ENCODE data around the gene C19orf12.
"Not testable (repeated sequence)": the region's sequence is repeated elsewhere in the genome, so short reads cannot be mapped to it uniquely, and the experiment has no call there.

The C19orf12 gene

DNA sequence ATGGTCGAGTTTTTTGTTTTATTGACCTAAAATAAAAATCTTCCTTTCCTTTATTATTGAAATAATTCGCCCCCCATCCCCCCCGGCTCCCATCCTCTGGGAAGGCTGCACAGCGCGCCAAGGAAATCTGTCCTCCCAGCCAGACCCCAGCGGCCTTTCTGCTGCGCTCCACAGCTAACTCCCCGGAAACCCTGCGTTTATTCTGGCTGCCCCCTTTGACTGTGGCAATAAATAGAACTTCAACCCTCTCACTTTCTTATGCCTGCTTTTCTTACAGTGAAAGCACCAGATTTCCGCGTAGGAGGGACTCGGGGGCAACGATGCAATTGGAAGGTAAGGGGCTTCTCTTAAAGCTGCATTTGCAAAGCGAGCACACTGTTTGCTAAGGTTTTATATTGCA is 9.7 kb upstream of the C19orf12 start:
- no peak for DNase-seq

DNA sequence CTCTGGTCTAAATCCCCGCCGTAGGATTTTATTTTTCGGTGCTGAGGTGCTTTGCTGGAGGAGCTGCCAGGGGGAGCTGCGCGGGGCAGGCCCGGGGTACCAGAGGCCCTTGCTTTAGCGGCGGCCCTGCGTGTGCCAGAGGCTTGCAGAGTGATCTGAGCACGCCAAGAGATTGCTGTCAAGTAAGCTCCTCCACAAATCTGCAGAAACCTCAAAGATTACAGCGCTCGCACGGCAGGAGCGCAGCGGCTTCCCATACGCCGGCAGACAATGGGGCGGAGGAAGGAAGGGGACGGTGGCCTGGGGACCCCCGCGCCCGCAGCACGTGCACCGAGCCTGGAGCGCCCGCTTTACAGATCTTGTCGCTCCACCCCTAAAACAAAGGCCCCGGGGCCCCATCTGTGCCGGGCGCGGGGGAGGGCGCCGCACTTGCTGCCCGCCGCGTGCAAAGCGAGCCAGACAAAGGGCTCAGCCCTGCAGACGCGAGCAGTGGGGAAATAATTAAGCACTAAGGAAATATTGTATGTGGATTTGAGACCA is 9.1 kb upstream of the C19orf12 start:
- DNase-seq: peak; percentile 28

DNA sequence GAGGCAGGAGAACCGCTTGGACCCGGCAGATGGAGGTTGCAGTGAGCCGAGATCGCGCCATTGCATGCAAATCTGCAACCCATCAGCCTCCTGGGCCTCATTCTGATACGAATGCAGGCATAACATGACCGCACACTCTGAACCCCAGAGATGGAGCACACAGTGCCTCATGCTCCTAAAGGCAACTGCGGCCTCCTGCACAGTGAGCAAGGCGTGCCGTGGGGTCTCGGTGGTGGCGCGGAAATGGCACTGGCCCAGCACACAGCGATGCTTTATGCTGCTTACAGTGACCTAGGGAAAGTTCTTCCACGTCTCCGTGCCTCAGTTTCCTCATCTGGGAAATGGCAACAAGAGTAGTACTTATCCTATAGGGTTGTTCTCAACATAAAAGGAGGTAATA is 2.0 kb upstream of the C19orf12 start:
- no peak for DNase-seq

DNA sequence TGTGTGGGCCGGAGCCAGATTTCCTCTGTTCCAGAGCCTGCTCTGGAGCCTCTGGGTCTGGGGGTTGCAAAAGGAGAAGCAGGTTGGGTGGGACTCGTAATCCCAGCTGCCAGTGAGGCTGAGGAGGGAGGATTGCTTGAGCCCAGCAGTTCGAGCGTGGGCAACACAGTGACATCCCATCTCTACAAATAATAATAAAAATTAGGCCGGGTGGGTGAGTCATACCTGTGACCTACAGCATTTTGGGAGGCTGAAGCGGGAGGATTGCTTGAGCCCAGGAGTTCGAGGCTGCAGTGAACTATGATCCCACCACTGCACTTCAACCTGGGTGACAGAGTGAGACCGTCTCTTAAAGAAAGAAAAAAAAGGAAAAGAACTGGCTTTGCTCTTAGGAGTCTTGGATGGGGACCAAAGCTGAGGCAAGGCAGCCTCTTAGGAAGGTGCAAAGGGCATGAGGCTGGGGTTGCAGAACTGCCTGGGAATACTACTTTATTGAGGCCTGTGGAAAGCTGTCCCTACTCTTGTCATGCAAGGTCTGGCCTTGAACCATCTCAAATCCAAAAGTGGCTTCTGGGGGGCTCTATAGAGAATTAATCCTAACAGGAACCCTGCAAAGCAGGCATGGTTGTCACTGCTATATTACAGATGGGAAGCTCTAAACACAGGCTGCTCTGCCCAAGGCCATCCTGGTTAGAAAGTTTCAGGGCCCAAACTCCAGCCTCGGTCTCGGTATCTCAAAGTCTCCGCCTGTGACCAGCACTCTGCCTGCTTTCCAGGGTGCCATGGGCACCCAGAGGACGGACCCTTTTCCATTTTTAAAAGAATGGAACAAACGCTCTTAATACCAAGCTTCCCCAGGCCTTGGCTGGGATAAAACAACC is 880 bp upstream of the C19orf12 start:
- DNase-seq: no peak

DNA sequence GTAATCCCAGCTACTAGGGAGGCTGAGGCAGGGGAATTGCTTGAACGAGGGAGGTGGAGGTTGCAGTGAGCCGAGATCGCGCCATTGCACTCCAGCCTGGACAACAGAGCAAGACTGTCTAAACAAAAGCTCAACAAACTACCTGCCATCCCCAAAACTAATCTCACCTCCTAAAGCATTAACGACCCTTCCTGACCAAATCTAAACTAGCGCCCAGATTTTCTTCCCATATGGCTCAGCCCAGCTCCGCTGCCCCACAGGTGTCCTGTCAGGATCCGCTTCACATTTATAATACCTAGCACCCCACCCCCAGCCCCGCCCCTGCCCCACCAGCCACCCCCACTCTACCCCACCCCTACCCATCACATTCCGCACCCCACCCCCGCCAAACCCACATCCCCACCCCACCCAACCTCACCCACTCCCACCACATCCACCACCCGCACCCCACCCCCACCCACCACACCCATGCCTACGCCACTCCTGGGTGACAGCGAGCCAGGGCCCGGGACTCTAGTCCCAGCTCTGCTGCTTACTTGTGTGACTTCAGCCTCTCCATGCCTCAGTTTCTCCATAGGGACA is 599 bp downstream of the C19orf12 start:
- peak; percentile 43 for DNase-seq

DNA sequence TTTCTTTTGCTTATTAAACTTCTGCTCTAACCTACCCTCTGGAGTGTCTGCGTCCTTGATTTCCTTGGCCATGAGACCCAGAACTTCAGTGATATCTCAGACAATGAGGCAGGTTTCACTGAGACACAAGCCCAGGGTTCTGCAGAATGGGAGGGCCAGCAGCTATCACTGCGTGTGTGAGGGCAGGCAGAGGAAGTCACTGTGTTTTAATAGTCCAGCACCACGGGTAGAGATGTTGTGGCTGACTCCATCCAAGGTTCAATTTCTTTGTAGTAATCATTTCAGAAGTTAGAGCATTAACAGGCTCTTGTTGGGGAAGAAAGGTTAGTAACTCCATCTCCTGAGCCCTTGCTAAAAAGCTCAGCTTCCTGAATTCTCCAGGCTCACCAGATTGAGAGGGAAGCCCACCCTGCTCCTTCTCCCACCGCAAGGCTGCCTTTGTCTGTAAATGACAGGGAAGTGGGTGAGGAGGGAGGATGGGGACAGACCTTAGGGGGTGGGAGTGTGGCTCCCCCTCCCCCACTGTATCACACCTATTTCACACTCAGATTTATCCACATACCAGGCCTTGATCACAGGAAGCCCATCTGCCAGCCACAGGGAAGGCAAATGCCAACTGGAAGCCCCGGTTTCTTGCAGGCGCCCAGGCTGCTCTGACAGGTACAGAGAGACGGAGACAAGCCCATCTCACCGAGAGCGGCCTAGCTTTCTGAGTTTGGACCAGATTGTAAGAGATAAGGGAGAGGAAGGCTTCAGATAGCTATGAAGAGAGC is 2.1 kb downstream of the C19orf12 start:
- DNase-seq: no peak

DNA sequence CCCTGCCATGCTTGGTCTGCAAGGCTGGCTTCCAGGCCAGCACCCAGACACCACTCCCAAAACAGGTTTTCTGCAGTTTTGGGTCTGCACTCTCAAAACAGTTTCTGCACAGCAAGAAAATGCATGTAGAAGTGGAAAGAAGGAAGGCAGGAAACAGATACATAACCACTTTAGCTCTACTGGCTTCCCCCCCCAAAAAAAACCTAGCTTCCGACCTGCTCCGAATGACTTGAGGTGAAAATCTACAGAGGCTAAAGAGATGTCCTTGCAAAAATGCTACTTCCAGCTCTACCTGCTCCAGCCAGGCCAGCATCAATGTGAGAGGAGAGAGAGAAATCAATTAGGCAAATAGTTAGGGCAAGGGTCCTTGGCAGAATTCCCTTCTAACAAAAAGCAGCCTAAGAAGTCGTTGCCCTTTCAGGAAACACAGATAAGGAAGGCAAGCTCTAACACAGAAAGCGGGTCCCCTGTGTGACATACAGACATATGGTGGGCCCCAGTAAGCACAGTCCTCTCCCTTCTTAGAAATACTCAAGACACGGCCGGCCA is 3.4 kb downstream of the C19orf12 start:
- no peak for DNase-seq

DNA sequence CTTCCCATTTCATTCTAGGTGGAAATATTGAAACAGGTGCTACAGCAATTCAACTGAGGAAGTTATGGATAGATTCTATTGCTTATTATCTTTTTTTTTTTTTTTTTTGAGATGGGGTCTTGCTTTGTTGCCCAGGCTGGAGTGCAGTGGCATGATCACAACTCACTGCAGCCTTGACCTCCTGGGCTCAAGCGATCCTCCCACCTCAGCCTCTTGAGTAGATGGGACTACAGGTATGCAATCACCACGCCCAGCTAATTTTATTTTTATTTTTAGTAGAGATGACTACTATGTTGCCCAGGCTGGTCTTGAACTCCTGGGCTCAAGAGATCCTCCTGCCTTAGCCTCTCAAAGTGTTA is 5.6 kb downstream of the C19orf12 start:
- not testable (repeated sequence) for DNase-seq

DNA sequence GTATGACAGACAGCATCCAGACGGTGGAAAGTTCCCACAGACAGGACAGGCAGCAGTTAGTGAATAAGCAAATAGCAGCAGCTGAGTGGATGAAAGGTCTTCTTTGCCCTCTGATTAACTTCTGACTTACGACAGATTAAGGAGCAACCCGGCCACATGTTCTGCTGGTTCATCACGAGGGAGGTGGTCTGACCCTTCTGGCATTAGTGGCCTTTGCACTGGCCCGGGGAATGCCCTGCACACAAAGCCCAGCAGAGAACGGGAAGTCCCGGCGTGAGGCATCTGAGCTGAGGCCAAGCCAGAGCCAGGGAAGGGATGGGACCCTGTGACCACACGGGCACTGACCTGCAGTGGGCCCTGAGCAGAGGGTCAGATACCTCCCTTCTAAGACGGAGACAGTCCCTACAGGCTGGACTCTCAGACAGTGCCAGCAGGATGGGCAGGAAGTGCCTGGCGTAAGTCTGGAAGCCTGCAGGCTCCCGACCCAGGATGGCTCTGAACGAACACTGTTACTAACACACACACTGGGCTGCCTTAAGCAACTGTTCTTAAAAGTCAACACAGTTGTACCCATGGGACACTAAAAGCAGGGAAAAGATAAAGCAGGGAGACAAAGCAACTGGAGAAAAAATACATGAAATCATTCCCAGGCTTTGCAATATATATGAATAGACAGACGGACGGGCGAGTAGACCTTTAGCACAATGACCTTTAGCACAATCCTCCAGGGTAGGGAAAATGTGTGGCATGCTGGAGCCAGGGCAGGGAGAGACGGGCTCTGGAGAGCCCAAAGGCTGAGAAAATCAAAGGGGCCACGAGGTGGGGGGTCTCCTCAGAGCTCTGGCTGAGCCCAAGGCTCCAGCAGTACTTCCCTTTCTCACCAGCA is 6.3 kb downstream of the C19orf12 start:
- DNase-seq: no peak

DNA sequence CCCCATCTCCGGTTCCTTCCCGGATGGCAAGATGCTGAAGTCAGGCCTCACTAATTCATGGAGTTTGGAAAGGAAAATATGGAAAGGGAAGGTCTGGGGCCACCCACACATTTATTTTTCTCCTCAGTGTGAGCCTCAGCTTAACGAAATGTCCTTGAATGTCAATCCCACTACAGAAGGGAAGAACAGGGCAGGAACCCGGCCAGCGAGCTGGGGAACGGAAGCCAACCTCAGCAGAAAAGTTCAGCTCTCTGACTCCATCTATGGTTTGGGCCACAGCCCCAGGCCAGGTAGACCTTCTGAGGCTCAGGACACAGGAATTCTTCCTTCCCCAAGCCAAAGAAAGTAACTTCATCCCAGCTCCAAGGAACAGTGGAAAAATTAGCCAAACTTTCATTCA is 8.4 kb downstream of the C19orf12 start:
- DNase-seq: no peak

DNA sequence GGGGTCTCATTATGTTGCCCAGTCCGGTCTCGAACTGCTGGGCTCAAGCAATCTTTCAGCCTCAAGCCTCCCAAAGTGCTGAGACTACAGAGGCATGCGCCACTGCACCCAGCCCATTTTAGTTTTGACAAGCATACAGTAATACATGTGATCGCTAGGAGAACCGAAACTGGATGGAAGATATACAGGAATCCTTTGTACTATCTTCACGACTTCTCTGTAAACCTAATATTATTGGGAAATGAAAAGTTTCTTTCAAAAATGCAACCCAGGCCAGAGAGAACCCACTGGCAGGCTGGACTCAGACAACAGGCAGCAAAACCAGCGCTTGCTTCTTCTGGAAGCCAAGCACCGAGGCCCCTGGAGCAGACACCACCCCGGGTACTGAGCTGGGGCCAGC is 9.4 kb downstream of the C19orf12 start:
- no peak for DNase-seq

DNA sequence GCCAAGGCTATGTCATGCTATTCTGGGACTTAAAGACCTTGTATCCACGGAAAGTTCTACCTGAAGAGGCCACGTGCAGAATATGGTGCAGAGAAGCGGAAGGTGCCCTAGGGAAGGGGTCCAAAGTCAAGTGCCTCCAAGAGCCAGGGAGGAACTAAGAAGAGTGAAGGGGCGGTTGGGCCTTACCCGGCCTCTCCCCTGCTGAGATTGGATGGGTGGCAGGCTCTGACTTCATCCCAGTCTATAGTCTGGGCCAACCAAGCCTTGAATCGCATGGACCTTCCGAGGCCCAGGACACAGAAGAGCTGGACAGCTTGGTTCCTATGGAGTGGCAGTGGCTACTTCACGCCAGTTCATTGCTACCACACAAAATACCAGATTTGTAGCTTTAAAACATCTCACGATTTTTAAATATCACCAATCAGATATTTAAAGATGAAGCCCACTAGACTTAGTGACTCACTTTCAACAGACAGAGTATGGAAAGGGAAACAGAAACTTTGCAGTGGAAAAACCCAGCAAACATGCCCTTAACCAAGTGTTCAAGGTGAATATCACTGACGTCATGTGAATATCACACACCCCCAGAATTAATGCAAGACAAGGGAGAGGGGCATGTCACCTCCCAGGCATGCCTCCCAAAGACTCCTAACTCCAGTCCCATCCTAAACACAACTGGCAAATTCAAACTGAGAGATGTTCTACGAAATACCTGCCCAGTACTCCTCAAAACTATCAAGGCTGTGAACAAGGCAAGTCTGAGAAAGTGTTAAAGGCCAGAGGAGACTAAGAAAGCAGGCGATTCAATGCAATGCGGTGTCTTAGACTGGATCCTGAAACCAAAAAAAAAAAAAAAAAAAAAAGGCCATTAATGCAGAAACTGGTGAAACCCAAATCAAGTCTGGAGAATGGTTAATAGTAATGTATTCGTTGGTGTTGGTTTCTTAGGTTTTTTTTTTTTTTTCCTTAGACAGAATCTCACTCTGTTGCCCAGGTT is 10.2 kb downstream of the C19orf12 start:
- DNase-seq: no peak

DNA sequence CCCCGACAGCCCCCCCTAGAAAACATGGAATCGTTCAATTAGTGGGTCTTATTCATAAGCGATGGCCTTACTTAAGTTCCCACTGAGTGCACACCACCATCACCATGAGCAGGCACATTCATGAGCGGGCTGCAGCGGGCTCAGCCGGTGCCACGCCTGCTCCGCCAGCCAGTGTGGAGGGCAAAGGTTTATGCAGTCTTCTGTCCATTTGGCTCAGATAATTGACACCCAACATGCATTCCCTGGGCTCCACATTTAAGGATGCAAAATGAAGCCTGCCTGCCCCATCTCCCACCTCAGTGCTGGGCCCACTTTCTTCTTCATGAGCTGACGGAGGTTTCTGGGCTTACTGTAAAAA is 12.1 kb downstream of the C19orf12 start:
- DNase-seq: no peak

DNA sequence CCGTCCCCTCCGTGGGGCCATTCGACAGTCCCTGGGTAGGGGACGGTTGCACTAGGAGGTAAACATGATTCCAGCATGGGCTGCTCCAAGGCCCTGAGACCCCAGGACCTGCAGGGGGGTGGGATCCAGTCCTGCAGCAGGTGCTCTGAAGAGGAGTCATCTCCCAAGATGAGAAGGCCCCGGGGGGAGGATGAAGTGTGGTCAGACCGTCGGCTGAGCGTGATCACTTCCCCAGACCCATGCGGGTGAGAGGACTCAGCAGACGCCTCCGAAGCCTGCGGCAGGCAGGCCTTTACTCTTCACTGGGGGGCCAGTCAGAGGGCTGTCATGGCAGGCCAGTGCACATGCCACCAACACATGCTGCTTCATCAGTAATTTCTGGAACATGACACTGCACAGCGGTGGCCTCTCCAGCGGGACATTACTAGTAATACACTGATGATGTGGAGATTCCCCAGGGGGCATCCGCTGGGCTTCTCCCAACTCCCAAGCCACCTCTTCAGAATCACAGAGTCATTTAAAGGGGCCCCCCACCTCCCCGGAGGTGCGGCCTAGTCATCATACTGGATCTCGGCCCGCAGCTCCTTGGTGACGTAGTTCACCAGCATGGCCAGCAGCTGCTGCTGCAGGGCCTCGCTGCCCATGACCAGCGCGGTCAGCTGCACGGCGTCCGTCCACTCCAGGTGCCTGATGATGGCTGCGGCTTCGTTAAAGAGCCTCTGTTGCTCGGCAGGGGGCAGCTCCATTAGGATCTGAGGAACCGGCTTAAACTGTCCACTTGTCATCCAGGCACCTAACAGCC is 12.7 kb downstream of the C19orf12 start:
- no peak for DNase-seq

DNA sequence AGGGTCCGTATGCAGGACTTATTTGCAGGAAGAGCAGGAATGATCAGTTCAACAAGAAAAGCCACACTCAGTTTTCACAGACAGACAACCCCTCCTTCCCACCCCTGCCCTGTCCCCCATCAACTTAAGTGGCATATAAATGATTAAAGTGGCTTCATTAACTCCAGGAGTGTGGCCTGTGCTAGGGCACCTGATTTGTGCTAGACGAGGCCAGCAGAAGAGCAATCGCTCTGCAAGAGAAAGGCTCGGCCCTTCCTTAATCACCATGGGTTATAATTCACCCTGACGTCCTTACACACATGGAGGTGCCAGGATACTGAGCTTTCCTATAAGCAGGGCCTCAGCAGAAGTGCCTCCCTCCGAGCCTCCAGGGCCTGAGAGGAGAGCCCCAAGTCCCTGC is 14.6 kb downstream of the C19orf12 start:
- DNase-seq: no peak

DNA sequence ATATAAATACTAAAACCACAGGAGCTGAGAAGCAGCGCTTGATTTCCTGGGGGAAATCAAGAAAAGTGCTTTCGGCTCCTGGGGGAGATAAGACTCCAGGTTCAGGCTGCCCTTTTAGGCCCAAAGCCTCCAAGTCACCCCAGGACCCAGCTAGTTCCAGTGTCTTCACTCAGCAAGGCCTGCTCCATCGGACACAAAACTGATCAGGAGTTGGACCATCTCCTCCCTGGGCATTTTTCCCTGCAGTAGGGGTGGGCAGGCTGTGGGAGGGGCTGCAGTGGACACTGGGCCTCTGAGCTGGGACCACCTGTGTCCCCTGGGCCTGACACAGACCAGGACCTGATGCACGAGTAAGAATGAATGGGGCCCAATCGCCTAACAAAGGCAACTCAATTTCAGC is 15.2 kb downstream of the C19orf12 start:
- no peak for DNase-seq

DNA sequence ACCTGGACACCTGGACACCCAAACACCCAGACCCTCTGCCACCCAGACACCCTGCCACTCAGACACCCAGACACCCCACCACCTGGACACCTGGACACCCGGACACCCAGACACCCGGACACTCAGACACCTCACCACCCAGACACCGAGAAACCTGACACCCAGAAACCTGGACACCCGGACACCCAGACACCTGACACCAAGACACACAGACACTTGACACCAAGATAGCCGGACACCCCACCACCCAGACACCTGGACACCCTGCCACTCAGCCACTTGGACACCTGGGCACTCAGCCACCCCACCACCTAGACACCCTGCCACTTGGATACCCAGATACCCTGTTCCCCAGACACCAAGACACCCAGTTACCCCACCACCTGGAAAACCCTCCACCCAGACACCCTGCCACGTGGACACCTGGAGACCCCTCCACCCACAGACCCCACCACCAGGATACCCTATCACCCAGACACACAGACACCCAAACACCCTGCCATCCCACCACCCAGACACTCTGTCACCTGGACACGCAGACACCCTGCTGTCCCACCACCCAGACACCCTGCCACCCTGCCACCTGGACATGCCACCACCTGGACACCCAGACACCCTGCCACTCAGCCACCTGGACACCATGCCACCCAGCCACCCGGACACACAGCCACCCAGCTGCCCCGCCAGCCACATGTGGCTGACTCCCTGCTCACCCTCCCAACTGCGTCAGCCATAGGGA is 17.4 kb downstream of the C19orf12 start:
- DNase-seq: no peak

DNA sequence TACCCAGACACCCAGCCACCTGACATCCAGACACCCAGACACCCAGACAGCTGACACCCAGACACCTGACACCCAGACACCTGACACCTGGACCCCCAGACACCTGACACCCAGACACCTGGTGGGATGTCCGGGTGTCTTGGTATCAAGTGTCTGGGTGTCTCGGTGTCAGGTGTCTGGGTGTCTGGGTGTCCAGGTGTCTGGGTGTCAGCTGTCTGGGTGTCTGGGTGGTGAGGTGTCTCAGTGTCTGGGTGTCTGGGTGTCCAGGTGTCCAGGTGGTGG is 18.6 kb downstream of the C19orf12 start:
- no peak for DNase-seq

DNA sequence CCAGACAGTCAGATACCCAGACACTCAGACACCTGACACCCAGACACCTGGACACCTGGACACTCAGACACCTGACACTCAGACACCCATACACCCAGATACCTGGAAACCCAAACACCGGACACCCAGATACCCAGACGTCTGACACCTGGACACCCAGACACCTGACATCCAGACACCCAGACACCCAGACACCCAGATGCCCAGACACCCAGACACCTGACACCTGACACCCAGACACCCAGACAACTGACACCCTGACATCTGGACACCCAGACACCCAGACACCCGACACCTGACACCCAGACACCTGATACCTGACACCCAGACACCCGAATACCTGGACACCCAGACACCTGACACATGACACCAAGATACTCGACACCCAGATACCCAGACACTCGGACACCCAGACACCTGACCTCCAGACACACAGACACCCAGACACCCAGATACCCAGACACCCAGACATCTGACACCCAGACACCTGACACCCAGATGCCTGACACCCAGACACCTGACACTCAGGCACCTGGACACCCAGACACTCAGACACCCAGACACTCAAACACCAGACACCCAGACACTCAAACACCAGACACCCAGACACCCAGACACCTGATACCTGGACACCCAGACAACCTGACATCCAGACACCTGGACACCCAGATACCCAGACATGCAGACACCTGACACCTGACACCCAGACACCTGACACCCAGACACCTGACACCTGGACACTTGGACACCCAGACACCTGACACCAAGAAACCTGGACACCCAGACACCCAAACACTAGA is 19.1 kb downstream of the C19orf12 start:
- DNase-seq: no peak

Measured in NCI-H345 (cell line).